Ovary (tissue), 3 donors: ENCODE measurements around the gene APOBR.

Experiments
- CTCF ChIP-seq, 3 donors: fragments of 450-650 bp in 2 of 3; fragments of 200-600 bp in 1 of 3; IDR thresholded peaks; one replicate each; pipeline versions ENCODE4 v1.5.1 to v1.8.0; 2016 to 2022; ENCODE audit warnings: antibody characterized with exemption in 3 of 3, mild to moderate bottlenecking in 1 of 3
- EP300 ChIP-seq: sonication (generic); formaldehyde crosslinking; IDR thresholded peaks from one replicate; pipeline ENCODE4 v1.6.1; 2017; ENCODE audit warnings: antibody characterized with exemption
- POLR2A ChIP-seq: fragments of 450-650 bp; IDR thresholded peaks from one replicate; pipeline ENCODE4 v1.6.1; 2017; ENCODE audit warnings: antibody characterized with exemption, mild to moderate bottlenecking, moderate library complexity
- donor health status: DM: no; HTN: no; CAD: no.

DNA sequence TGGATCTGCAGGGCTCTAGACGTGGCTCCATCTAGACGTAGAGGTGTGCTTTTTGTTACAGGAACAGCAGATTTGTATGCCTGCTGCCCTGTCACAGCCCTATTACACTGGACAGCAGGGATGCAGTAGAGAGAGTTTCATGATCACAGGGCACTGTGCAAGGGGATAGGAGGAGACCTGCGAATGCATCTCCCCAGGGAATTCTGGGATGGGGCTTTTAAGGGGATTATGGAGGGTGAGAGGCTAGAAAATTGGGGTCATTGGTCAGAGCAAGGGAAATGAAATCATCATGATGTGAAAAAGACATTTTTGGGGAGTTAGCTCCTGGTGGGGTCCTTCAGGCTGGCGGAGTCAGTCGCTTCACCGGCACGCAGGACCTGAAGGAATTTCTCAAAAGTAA, 48.2 kb downstream of the APOBR start:
- TF ChIP-seq CTCF (IDR thresholded peaks at IDR 0.05) = no peak
- no peak for TF ChIP-seq EP300
- TF ChIP-seq POLR2A = no peak
